Hepatocyte (in vitro differentiated cells): Measurements from ENCODE around the gene PAX7. TPM values are rescaled to one million over a fixed set of nuclear protein-coding genes. Genes with fewer than 3 reads are reported as not detected.

ENCODE experiments used
- DNase-seq: peaks from one replicate; pipeline ENCODE4 v3.0.0-alpha.2; 2016; ENCODE audit warnings: low spot score
- H2AFZ ChIP-seq: fragments of 200-600 bp; sonication (generic); 2 replicates; pipeline ENCODE4 v1.6.0; 2016; ENCODE audit warnings: antibody characterized with exemption, mild to moderate bottlenecking
- H3K27ac ChIP-seq: fragments of 200-600 bp; sonication (generic); 2 replicates; pipeline ENCODE4 v1.5.1; 2016; ENCODE audit warnings: mild to moderate bottlenecking
- H3K27me3 ChIP-seq: fragments of 200-600 bp; sonication (generic); 2 replicates; pipeline ENCODE4 v1.6.1; 2016
- H3K36me3 ChIP-seq: fragments of 200-600 bp; sonication (generic); replicated peaks from 2 replicates; pipeline ENCODE4 v1.5.1; 2016; ENCODE audit warnings: low read depth; ENCODE audit not compliant: insufficient read depth
- H3K4me1 ChIP-seq: fragments of 200-600 bp; sonication (generic); 2 replicates; pipeline ENCODE4 v1.5.1; 2016; ENCODE audit warnings: mild to moderate bottlenecking, moderate library complexity; ENCODE audit not compliant: insufficient read depth
- H3K4me2 ChIP-seq: fragments of 200-600 bp; sonication (generic); 2 replicates; pipeline ENCODE4 v1.6.0; 2016
- H3K4me3 ChIP-seq: fragments of 200-600 bp; sonication (generic); 2 replicates; pipeline ENCODE4 v1.5.1; 2016; ENCODE audit warnings: mild to moderate bottlenecking
- H3K79me2 ChIP-seq: fragments of 200-600 bp; sonication (generic); 2 replicates; pipeline ENCODE4 v1.6.0; 2017; ENCODE audit warnings: mild to moderate bottlenecking
- H3K9me2 ChIP-seq: fragments of 200-600 bp; sonication (generic); replicated peaks from 2 replicates; pipeline ENCODE4 v1.6.0; 2017; ENCODE audit warnings: mild to moderate bottlenecking; ENCODE audit not compliant: insufficient read depth
- H3K9me3 ChIP-seq: fragments of 200-600 bp; sonication (generic); 2 replicates; pipeline ENCODE4 v1.5.1; 2016; ENCODE audit warnings: low read depth, mild to moderate bottlenecking
- H4K20me1 ChIP-seq: fragments of 200-600 bp; sonication (generic); 2 replicates; pipeline ENCODE4 v1.6.0; 2016; ENCODE audit warnings: mild to moderate bottlenecking; ENCODE audit not compliant: insufficient read depth, poor library complexity, severe bottlenecking
- EZH2 ChIP-seq: fragments of 200-600 bp; sonication (generic); IDR thresholded peaks from 2 replicates; pipeline ENCODE4 v1.6.1; 2016; ENCODE audit warnings: antibody characterized with exemption, mild to moderate bottlenecking, borderline replicate concordance
- EZH2phosphoT487 ChIP-seq: fragments of 200-600 bp; sonication (generic); IDR thresholded peaks from one replicate; pipeline ENCODE4 v1.6.1; 2018; ENCODE audit warnings: antibody characterized with exemption, mild to moderate bottlenecking, low read depth, moderate library complexity; ENCODE audit not compliant: unreplicated experiment, severe bottlenecking
- WGBS: methylation state at CpG from one replicate; pipeline ENCODE4 v1.1.6; 2016; ENCODE audit warnings: low lambda C conversion rate; ENCODE audit errors: missing lambda C conversion rate; 5-methylcytosine and 5-hydroxymethylcytosine counted together
- polyA plus RNA-seq: library from polyadenylated mRNA; unstranded; fragments of >200 nt; fragmentation: Nextera tagmentation; extraction: Ambion mirVana; gene quantifications from 2 replicates; pipeline ENCODE4 v1.2.1, GENCODE V29; 2016
- total RNA-seq: library from RNA; depleted of rRNA; stranded (reverse); fragments of >200 nt; gene quantifications from 2 replicates; pipeline ENCODE4 v1.2.3, GENCODE V29; 2014
- TF ChIP-seq, protein P1 (sequence below): fragments of 200-600 bp; sonication (generic); IDR thresholded peaks from 2 replicates; pipeline ENCODE4 v1.5.1; 2016; ENCODE audit warnings: antibody characterized with exemption, mild to moderate bottlenecking; ENCODE audit not compliant: poor library complexity

PAX7 gene
- total and polyA plus RNA-seq, 2 experiments from 2014 or later: not detected

DNA sequence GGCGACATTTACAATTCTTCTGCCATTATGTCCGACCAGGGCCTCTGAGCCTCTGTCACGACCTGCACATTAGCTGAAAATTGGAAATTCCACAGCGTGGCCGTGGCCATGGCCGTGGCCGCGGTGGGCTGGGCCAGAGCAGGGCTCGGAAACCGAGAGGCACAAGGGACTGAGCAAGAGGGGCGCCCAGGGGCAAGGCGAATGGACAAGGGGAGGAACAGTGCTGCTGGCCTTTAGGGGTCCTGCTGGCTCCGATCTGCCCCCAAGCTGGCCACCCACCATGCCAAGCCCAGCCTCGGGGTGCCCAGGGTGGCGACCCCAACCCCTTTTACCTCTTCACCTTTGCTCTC is 153.8 kb downstream of the PAX7 start:
- 43% methylated on average over 14 of the region's 15 CpGs for WGBS
- H2AFZ ChIP-seq: peak overlapping the region; percentile 33

DNA sequence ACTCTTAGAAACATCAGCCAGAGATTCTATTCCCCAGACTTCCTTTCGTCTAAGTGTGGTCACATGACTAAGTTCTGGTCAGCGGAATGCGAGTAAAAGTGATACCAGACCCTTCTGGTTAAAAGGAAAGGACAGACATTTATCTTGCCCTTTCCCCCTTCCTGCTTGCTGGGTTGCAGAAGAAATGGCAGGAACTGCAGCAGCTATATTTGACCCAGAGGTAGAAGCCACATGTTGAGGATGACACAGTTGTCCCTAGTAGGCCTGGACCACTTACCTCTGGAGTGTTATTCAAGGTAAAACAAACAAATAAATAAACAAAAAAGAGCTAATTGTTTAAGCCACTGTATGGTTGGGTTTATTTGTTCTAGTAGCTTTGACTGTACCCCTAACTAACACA is 155.5 kb downstream of the PAX7 start:
- no peaks in the 10 kb centered on the region for H3K9me2 ChIP-seq
- H3K79me2 ChIP-seq: no peaks in the 10 kb centered on the region
- H3K4me1 ChIP-seq: no peaks in the 10 kb centered on the region
- H3K4me2 ChIP-seq: no peak overlapping the region
- no peaks in the 10 kb centered on the region for H4K20me1 ChIP-seq
- no peak for TF ChIP-seq EZH2phosphoT487
- no peak for TF ChIP-seq EZH2
- TF ChIP-seq, protein P1, sequence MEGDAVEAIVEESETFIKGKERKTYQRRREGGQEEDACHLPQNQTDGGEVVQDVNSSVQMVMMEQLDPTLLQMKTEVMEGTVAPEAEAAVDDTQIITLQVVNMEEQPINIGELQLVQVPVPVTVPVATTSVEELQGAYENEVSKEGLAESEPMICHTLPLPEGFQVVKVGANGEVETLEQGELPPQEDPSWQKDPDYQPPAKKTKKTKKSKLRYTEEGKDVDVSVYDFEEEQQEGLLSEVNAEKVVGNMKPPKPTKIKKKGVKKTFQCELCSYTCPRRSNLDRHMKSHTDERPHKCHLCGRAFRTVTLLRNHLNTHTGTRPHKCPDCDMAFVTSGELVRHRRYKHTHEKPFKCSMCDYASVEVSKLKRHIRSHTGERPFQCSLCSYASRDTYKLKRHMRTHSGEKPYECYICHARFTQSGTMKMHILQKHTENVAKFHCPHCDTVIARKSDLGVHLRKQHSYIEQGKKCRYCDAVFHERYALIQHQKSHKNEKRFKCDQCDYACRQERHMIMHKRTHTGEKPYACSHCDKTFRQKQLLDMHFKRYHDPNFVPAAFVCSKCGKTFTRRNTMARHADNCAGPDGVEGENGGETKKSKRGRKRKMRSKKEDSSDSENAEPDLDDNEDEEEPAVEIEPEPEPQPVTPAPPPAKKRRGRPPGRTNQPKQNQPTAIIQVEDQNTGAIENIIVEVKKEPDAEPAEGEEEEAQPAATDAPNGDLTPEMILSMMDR: no peak
- H3K36me3 ChIP-seq: no peaks in the 10 kb centered on the region
- H3K9me3 ChIP-seq: no peaks in the 10 kb centered on the region
- no peak overlapping the region for H3K4me3 ChIP-seq
- no peak overlapping the region for H2AFZ ChIP-seq
- 79% methylated on average over 3 of the region's 3 CpGs for WGBS
- H3K27me3 ChIP-seq: peaks cover 29% of the 10 kb centered on the region
- H3K27ac ChIP-seq: no peak overlapping the region
- no peak for DNase-seq

More for the DNA sequence above, 153.8 kb downstream of the PAX7 start:
- H3K4me2 ChIP-seq: peak overlapping the region; percentile 72
- no peak for DNase-seq
- H3K4me1 ChIP-seq: no peaks in the 10 kb centered on the region
- H3K36me3 ChIP-seq: no peaks in the 10 kb centered on the region
- H3K4me3 ChIP-seq: no peak overlapping the region
- H3K9me3 ChIP-seq: no peaks in the 10 kb centered on the region
- no peaks in the 10 kb centered on the region for H4K20me1 ChIP-seq
- no peak overlapping the region for H3K27ac ChIP-seq
- H3K27me3 ChIP-seq: peaks cover 19% of the 10 kb centered on the region
- H3K9me2 ChIP-seq: no peaks in the 10 kb centered on the region
- H3K79me2 ChIP-seq: no peaks in the 10 kb centered on the region
- TF ChIP-seq EZH2 (no peak), EZH2phosphoT487 (no peak)
- TF ChIP-seq, protein P1: no peak

DNA sequence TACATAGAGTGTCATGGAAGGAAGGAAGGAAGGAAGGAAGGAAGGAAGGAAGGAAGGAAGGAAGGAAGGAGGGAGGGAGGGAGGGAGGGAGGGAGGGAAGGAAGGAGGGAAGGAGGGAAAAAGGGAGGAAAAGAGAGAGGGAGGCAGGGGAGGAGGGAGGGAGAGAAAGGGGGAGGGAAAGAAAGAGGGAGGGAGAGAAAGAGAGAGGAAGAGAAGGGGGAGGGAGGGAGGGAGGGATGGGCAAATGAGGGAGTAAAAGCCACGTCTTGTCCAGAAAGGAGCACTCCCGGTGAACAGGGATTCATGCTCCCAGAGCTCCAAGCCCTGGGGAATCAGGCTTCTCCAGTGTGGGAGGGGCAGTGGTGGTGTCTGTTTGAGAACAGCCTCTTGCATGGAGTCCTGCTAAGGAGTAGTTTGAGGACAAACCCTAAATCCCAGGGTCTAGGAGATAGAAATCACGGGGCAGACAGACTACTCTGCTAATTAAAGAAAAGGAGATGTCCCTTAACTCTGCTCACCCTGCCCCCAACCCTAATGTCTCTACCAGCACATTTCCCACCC is 157.3 kb downstream of the PAX7 start:
- H3K27ac ChIP-seq: no peak overlapping the region
- H3K36me3 ChIP-seq: no peaks in the 10 kb centered on the region
- no peaks in the 10 kb centered on the region for H3K4me1 ChIP-seq
- H3K4me2 ChIP-seq: no peak overlapping the region
- H3K9me3 ChIP-seq: no peaks in the 10 kb centered on the region
- DNase-seq: no peak
- peaks cover 36% of the 10 kb centered on the region for H3K27me3 ChIP-seq
- H3K9me2 ChIP-seq: no peaks in the 10 kb centered on the region
- H2AFZ ChIP-seq: no peak overlapping the region
- H3K4me3 ChIP-seq: no peak overlapping the region
- WGBS: 31% methylated on average over 2 of the region's 3 CpGs
- H4K20me1 ChIP-seq: no peaks in the 10 kb centered on the region
- TF ChIP-seq EZH2phosphoT487: no peak
- TF ChIP-seq, protein P1: no peak
- TF ChIP-seq EZH2: no peak
- H3K79me2 ChIP-seq: no peaks in the 10 kb centered on the region
